ENCODE measurements around the gene SMG6. TPM values are rescaled to one million over a fixed set of nuclear protein-coding genes. Genes with fewer than 3 reads are reported as not detected.

Gene SMG6
- total RNA-seq, 1 experiment from 2014 or later: 25.6 TPM

- peak; percentile 27; the same call in 1 of the 2 replicates for TF ChIP-seq GABPB1 (CRISPR knock-in tag; IDR thresholded peaks at IDR 0.05)
- no peak for TF ChIP-seq SMAD4 (CRISPR knock-in tag; IDR thresholded peaks at IDR 0.05)
- peak overlapping the region; percentile 77 for H3K27ac Mint-ChIP-seq
- ATAC-seq (peak; percentile 46), DNase-seq (ENCODE audit: low spot score) (peak; percentile 35)
- H3K4me1 Mint-ChIP-seq: peaks cover 30% of the 10 kb centered on the region
- no peaks in the 10 kb centered on the region for H3K9me3 Mint-ChIP-seq
- H3K36me3 Mint-ChIP-seq: no peaks in the 10 kb centered on the region
- ChIA-PET POLR2A (no interaction called here), CTCF (interaction anchor here (0.5 to 3.6 kb wide), 28 partner anchors 9 to 288 kb away, joined by 3 to 32 read pairs (median 4); partner anchors contain the start of gene HIC1)
- H3K4me3 Mint-ChIP-seq: no peak overlapping the region
- no peaks in the 10 kb centered on the region for H3K27me3 Mint-ChIP-seq (ENCODE audit: low read depth)
Measured at GRCh38 chr17:2094891-2095535, 208.6 kb downstream of the SMG6 start.

GRCh38 chr17:2093349-2093748 lies 210.2 kb downstream of the SMG6 start:
- Mint-ChIP-seq H3K27ac (no peak overlapping the region), H3K4me1 (peaks cover 45% of the 10 kb centered on the region), H3K4me3 (no peak overlapping the region), H3K9me3 (no peaks in the 10 kb centered on the region), H3K27me3 (ENCODE audit: low read depth) (no peaks in the 10 kb centered on the region), H3K36me3 (no peaks in the 10 kb centered on the region)
- CTCF ChIA-PET: interaction anchor here (0.6 to 3.6 kb wide), 11 partner anchors 11 to 372 kb away, joined by 3 to 32 read pairs (median 6); partner anchors contain the start of gene HIC1
- POLR2A ChIA-PET: no interaction called here
- no peak for TF ChIP-seq CBFB (CRISPR knock-in tag; IDR thresholded peaks at IDR 0.05; ENCODE audit: low read depth)
- TF ChIP-seq ZNF423 (CRISPR knock-in tag; IDR thresholded peaks at IDR 0.05): no peak
- TF ChIP-seq ZBTB21 (CRISPR knock-in tag; IDR thresholded peaks at IDR 0.05; ENCODE audit: borderline replicate concordance): no peak
- TF ChIP-seq ZNF396 (CRISPR knock-in tag; IDR thresholded peaks at IDR 0.05; ENCODE audit: borderline replicate concordance): no peak
- DNase-seq (ENCODE audit: low spot score) (no peak), ATAC-seq (no peak)

- H3K36me3 Mint-ChIP-seq: no peaks in the 10 kb centered on the region
- H3K9me3 Mint-ChIP-seq: no peaks in the 10 kb centered on the region
- CTCF ChIA-PET: interaction anchor here (0.7 to 3.2 kb wide), 11 partner anchors 9 to 443 kb away, joined by 3 to 10 read pairs (median 3); partner anchors contain the start of gene RILP
- ATAC-seq (peak; percentile 34), DNase-seq (ENCODE audit: low spot score) (peak; percentile 28)
- no peak overlapping the region for H3K4me3 Mint-ChIP-seq
- POLR2A ChIA-PET: interaction anchor here (0.7 kb wide), 1 partner anchor 77 kb away, joined by 4 read pairs; no protein-coding TSS in a partner anchor
- peaks cover 45% of the 10 kb centered on the region for H3K4me1 Mint-ChIP-seq
- no peak for TF ChIP-seq TCF7 (CRISPR knock-in tag; IDR thresholded peaks at IDR 0.05; ENCODE audit: low read depth)
- no peak for TF ChIP-seq NFYB (CRISPR knock-in tag; conservative IDR thresholded peaks at IDR 0.05; ENCODE audit: low read depth)
- no peak for TF ChIP-seq TP53 (CRISPR knock-in tag; IDR thresholded peaks at IDR 0.05)
- TF ChIP-seq MYBL2 (CRISPR knock-in tag; IDR thresholded peaks at IDR 0.05): no peak
- no peak for TF ChIP-seq ZNF138 (CRISPR knock-in tag; conservative IDR thresholded peaks at IDR 0.05)
- no peak for TF ChIP-seq CDX4 (CRISPR knock-in tag; IDR thresholded peaks at IDR 0.05; ENCODE audit: borderline replicate concordance)
- TF ChIP-seq RORB (CRISPR knock-in tag; IDR thresholded peaks at IDR 0.05): no peak
- peak overlapping the region; percentile 66 for H3K27ac Mint-ChIP-seq
- H3K27me3 Mint-ChIP-seq (ENCODE audit: low read depth): no peaks in the 10 kb centered on the region
Measured at GRCh38 chr17:2092253-2092652, 211.3 kb downstream of the SMG6 start.

- H3K27ac Mint-ChIP-seq: peak overlapping the region; percentile 96
- TF ChIP-seq TEAD4 (CRISPR knock-in tag; IDR thresholded peaks at IDR 0.05): 0 out of 2 replicates have a peak, but pooled peaks have one; percentile 49
- no peak for TF ChIP-seq FOXP4 (CRISPR knock-in tag; IDR thresholded peaks at IDR 0.05)
- TF ChIP-seq AR (CRISPR knock-in tag; IDR thresholded peaks at IDR 0.05): no peak
- TF ChIP-seq NFE2L1 (CRISPR knock-in tag; IDR thresholded peaks at IDR 0.05): no peak
- TF ChIP-seq ZBTB21 (CRISPR knock-in tag; IDR thresholded peaks at IDR 0.05; ENCODE audit: borderline replicate concordance): no peak
- TF ChIP-seq JAZF1 (CRISPR knock-in tag; IDR thresholded peaks at IDR 0.05): no peak
- TF ChIP-seq ATF2 (CRISPR knock-in tag; IDR thresholded peaks at IDR 0.05; ENCODE audit: borderline replicate concordance, low read depth): no peak
- ChIA-PET CTCF (interaction anchor here (1.0 to 2.8 kb wide), 18 partner anchors 9 to 161 kb away, joined by 3 to 26 read pairs (median 5); no protein-coding TSS in a partner anchor), POLR2A (interaction anchor here (0.6 to 1.3 kb wide), 3 partner anchors 13 to 47 kb away, joined by 3 to 6 read pairs (median 6); no protein-coding TSS in a partner anchor)
- DNase-seq (ENCODE audit: low spot score): peak; percentile 65
- no peak overlapping the region for H3K4me3 Mint-ChIP-seq
- peaks cover 44% of the 10 kb centered on the region for H3K4me1 Mint-ChIP-seq
- ATAC-seq: peak; percentile 86
- H3K9me3 Mint-ChIP-seq: no peaks in the 10 kb centered on the region
- H3K27me3 Mint-ChIP-seq (ENCODE audit: low read depth): no peaks in the 10 kb centered on the region
- no peaks in the 10 kb centered on the region for H3K36me3 Mint-ChIP-seq
Measured at GRCh38 chr17:2090804-2091534, 212.6 kb downstream of the SMG6 start.

Measured in WTC11 (cell line).